Tibial artery (tissue), 4 donors: Measurements from ENCODE around the gene IL17F.

Source experiments
- DNase-seq, 2 donors: peaks; one replicate each; pipeline ENCODE4 v3.0.0-alpha.2; 2019
- H3K27ac ChIP-seq, 2 donors: fragments of 200-600 bp; sonication (generic) in 1 of 2; 1 replicate in 1 of 2; 2 replicates in 1 of 2; pipeline ENCODE4 v1.5.1; 2018 to 2019; ENCODE audit warnings: mild to moderate bottlenecking in 1 of 2
- H3K27me3 ChIP-seq, 2 donors: fragments of 200-600 bp; sonication (generic) in 1 of 2; one replicate each; pipeline versions ENCODE4 v1.5.1 to v1.6.0; 2016 to 2019
- H3K36me3 ChIP-seq, 3 donors: fragments of 200-600 bp; sonication (generic) in 2 of 3; one replicate each; pipeline ENCODE4 v1.5.1; 2016 to 2019; ENCODE audit warnings: mild to moderate bottlenecking in 2 of 3
- H3K4me1 ChIP-seq, 4 donors: fragments of 200-600 bp; sonication (generic) in 2 of 4; 1 replicate in 3 of 4; 2 replicates in 1 of 4; pipeline ENCODE4 v1.5.1; 2016 to 2019
- H3K4me3 ChIP-seq, 2 donors: fragments of 200-600 bp; sonication (generic) in 1 of 2; 1 replicate in 1 of 2; 2 replicates in 1 of 2; pipeline ENCODE4 v1.5.1; 2018 to 2019; ENCODE audit warnings: mild to moderate bottlenecking in 2 of 2
- H3K9me3 ChIP-seq, 3 donors: fragments of 200-600 bp; sonication (generic) in 1 of 3; one replicate each; pipeline ENCODE4 v1.5.1; 2016 to 2019
- intact Hi-C: fragments of 100-400 bp; cut with DNase I; formaldehyde crosslinking; loops from one replicate; pipeline ENCODE4 v1.15.0; 2023; ENCODE audit warnings: low total_unique reads
- TF ChIP-seq, protein P1 (sequence below), 2 experiments: fragments of 200-600 bp in 1 of 2; fragments of 450-650 bp in 1 of 2; IDR thresholded peaks; one replicate each; pipeline ENCODE4 v1.5.1; 2017 to 2019; ENCODE audit warnings: antibody characterized with exemption in 2 of 2, mild to moderate bottlenecking in 1 of 2, moderate library complexity in 1 of 2

Gene IL17F

DNA sequence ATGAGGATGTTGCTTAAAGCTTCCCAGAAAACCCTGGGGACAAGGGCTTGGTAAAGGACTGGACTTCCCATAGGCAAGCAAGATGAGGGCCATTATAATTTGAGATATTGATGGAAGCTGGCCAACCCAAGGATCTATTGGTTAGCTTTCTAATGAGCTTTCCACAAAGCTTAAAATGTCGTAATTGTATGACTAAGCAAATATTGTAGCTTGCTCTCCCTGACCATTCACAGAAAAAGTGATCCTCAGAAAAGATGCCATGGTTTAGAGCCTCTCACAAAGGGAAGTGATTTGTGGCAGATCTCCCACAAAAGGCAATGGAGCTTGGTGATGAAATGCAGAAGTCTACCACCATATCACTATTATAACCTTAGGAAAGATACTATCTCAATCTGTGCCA, 13.6 kb downstream of the IL17F start:
- Histone ChIP-seq H3K36me3 (no peaks in the 10 kb centered on the region), H3K27ac (no peak overlapping the region), H3K4me3 (no peak overlapping the region), H3K4me1 (peaks cover 0 to 3% (median 0%) of the 10 kb centered on the region in 4 donors), H3K9me3 (no peaks in the 10 kb centered on the region), H3K27me3 (peaks cover 0 to 2% of the 10 kb centered on the region in 2 donors)
- intact Hi-C loops = no loop called here
- TF ChIP-seq, protein P1, sequence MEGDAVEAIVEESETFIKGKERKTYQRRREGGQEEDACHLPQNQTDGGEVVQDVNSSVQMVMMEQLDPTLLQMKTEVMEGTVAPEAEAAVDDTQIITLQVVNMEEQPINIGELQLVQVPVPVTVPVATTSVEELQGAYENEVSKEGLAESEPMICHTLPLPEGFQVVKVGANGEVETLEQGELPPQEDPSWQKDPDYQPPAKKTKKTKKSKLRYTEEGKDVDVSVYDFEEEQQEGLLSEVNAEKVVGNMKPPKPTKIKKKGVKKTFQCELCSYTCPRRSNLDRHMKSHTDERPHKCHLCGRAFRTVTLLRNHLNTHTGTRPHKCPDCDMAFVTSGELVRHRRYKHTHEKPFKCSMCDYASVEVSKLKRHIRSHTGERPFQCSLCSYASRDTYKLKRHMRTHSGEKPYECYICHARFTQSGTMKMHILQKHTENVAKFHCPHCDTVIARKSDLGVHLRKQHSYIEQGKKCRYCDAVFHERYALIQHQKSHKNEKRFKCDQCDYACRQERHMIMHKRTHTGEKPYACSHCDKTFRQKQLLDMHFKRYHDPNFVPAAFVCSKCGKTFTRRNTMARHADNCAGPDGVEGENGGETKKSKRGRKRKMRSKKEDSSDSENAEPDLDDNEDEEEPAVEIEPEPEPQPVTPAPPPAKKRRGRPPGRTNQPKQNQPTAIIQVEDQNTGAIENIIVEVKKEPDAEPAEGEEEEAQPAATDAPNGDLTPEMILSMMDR (IDR thresholded peaks at IDR 0.05) = no peak
- DNase-seq = no peak

DNA sequence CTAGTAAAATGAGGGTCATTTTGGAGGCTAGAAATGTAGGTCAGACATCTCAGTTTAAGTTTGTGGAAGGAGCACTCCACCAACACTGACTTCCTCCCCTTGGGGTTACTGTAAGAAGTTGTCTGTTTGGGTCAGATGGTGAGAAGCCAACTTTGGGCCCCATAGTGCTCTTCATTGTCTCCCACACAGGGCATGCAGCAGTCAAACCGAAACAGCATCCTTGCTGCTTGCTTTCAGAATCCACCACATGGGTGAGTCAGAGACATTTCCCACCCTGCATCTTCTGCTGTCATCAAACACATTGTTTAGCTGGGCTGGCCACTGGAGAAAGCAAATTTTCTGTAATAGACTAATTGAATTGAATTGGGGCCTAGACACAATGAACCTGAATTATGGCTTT, 16.8 kb downstream of the IL17F start:
- intact Hi-C loops = loop anchor here (10.0 kb wide), 1 partner anchor 163 kb away; no protein-coding TSS in a partner anchor
- Histone ChIP-seq H3K4me1 (no peaks in the 10 kb centered on the region), H3K27ac (no peak overlapping the region), H3K9me3 (no peaks in the 10 kb centered on the region), H3K36me3 (no peaks in the 10 kb centered on the region), H3K27me3 (no peaks in the 10 kb centered on the region), H3K4me3 (no peak overlapping the region)
- no peak for DNase-seq
- TF ChIP-seq, protein P1 (IDR thresholded peaks at IDR 0.05) = no peak

- H3K4me1 ChIP-seq = no peaks in the 10 kb centered on the region
- H3K9me3 ChIP-seq = no peaks in the 10 kb centered on the region
- H3K27ac ChIP-seq = no peak overlapping the region
- DNase-seq = no peak
- no peak overlapping the region for H3K4me3 ChIP-seq
- TF ChIP-seq, protein P1 (IDR thresholded peaks at IDR 0.05) = no peak
- no peaks in the 10 kb centered on the region for H3K27me3 ChIP-seq
- H3K36me3 ChIP-seq = no peaks in the 10 kb centered on the region
- intact Hi-C loops = loop anchor here (10.0 kb wide), 1 partner anchor 157 kb away; no protein-coding TSS in a partner anchor
Observed at GRCh38 chr6:52221302-52221701, 23.0 kb downstream of the IL17F start.

- Histone ChIP-seq H3K36me3 (no peaks in the 10 kb centered on the region), H3K9me3 (no peaks in the 10 kb centered on the region), H3K27ac (no peak overlapping the region), H3K4me3 (no peak overlapping the region), H3K27me3 (no peaks in the 10 kb centered on the region), H3K4me1 (no peaks in the 10 kb centered on the region)
- TF ChIP-seq, protein P1 (IDR thresholded peaks at IDR 0.05) = no peak
- DNase-seq = no peak
- intact Hi-C loops = no loop called here
Observed at GRCh38 chr6:52217761-52218160, 26.5 kb downstream of the IL17F start.

DNA sequence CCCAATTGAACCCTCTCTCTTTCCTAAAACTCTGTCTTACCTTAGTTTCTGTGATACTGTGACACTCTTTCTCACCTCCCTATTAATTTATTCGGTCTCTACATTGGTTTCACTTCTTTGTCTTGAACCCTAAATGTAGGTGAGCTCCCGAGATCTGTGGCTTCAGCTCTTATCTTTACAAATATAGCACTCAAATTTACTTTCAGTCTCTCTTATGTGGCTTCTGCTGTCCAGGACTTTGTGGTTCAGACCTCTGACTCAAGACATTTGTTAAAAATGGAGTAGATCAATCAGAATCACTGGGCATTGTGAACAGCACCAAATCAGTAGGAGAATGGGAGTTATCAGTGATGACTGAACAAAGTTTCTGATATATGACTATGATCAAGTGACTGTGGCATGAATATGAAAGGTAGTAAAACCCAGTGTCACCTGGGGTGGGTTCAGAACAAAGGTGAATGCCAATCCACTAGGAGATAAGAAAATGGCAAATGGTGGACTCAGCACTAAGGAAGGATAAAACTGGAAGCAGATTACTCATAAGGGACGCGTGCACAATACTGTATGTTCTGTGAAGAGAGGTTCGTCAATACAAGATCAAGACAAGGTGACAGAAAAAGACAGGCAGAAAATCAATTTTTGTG, 27.2 kb downstream of the IL17F start:
- intact Hi-C loops = no loop called here
- DNase-seq = no peak
- no peak overlapping the region for H3K4me3 ChIP-seq
- H3K27ac ChIP-seq = no peak overlapping the region
- H3K36me3 ChIP-seq = no peaks in the 10 kb centered on the region
- TF ChIP-seq, protein P1 (IDR thresholded peaks at IDR 0.05) = no peak
- no peaks in the 10 kb centered on the region for H3K9me3 ChIP-seq
- H3K4me1 ChIP-seq = no peaks in the 10 kb centered on the region
- H3K27me3 ChIP-seq = no peaks in the 10 kb centered on the region
